OCI-LY7 (cell line): ENCODE measurements around the gene CUX1. TPM values are rescaled to one million over a fixed set of nuclear protein-coding genes. Genes with fewer than 3 reads are reported as not detected.

Experiments used
- BruUV-seq: library from RNA; stranded (reverse); fragments of 400-500 nt; replicated peaks from 2 replicates; lab custom pipeline; 2021; lab: Mats Ljungman, UMichigan
- CTCF ChIA-PET: fragments of 300-600 bp; sonication (Branson Sonifier 250); formaldehyde crosslinking; loops from one replicate; lab custom pipeline; 2022; ENCODE audit warnings: antibody characterized with exemption; ENCODE audit not compliant: unreplicated experiment; lab: Charles Lee
- POLR2A ChIA-PET: fragments of 300-600 bp; sonication (Branson Sonifier 250); formaldehyde crosslinking; loops from one replicate; lab custom pipeline; 2022; ENCODE audit warnings: antibody characterized with exemption; lab: Charles Lee
- DNase-seq: peaks from one replicate; pipeline ENCODE4 v3.0.0-alpha.2; 2015; ENCODE audit warnings: low spot score
- H2AFZ ChIP-seq: fragments of 200-600 bp; sonication (generic), shearing (Covaris generic); 2 replicates; pipeline ENCODE4 v1.6.1; 2014; ENCODE audit warnings: mild to moderate bottlenecking, antibody characterized with exemption, low read length, moderate library complexity
- H3K27ac ChIP-seq: fragments of 200-600 bp; sonication (generic); 2 replicates; pipeline ENCODE4 v1.5.1; 2014; ENCODE audit warnings: mixed run types, low read depth, mild to moderate bottlenecking, moderate library complexity, low read length, inconsistent platforms; ENCODE audit not compliant: poor library complexity, severe bottlenecking
- H3K36me3 ChIP-seq: fragments of 200-600 bp; sonication (generic); 2 replicates; pipeline ENCODE4 v1.6.1; 2014; ENCODE audit warnings: mild to moderate bottlenecking, antibody characterized with exemption, low read length, moderate library complexity, mixed read lengths; ENCODE audit not compliant: insufficient read depth
- H3K4me1 ChIP-seq: fragments of 200-600 bp; sonication (generic); 2 replicates; pipeline ENCODE4 v1.5.1; 2014; ENCODE audit warnings: mild to moderate bottlenecking, low read length; ENCODE audit not compliant: insufficient read depth, poor library complexity, severe bottlenecking
- H3K4me2 ChIP-seq: fragments of 200-600 bp; sonication (generic); 2 replicates; pipeline ENCODE4 v1.6.1; 2014; ENCODE audit warnings: mild to moderate bottlenecking, low read length
- H3K4me3 ChIP-seq: fragments of 200-600 bp; sonication (generic); 2 replicates; pipeline ENCODE4 v1.5.1; 2014; ENCODE audit warnings: mild to moderate bottlenecking, low read depth, low read length; ENCODE audit not compliant: poor library complexity, severe bottlenecking
- H3K79me2 ChIP-seq: fragments of 200-600 bp; sonication (generic); 2 replicates; pipeline ENCODE4 v1.6.1; 2016; ENCODE audit warnings: low read depth, mild to moderate bottlenecking, low read length, moderate library complexity, mixed read lengths; ENCODE audit not compliant: insufficient read depth
- H3K9me2 ChIP-seq: fragments of 200-600 bp; sonication (generic); 2 replicates; pipeline ENCODE4 v1.6.1; 2016; ENCODE audit warnings: mild to moderate bottlenecking, low read length, mixed read lengths; ENCODE audit not compliant: insufficient read depth
- H3K9me3 ChIP-seq: fragments of 200-600 bp; sonication (generic); 2 replicates; pipeline ENCODE4 v1.6.1; 2014; ENCODE audit warnings: mild to moderate bottlenecking, mixed run types, low read length, mixed read lengths
- H4K20me1 ChIP-seq: fragments of 200-600 bp; sonication (generic); 2 replicates; pipeline ENCODE4 v1.6.1; 2014; ENCODE audit warnings: mild to moderate bottlenecking, antibody characterized with exemption, low read length, moderate library complexity, mixed read lengths; ENCODE audit not compliant: insufficient read depth
- EZH2phosphoT487 ChIP-seq: fragments of 200-600 bp; sonication (generic); IDR thresholded peaks from 2 replicates; pipeline ENCODE4 v1.6.1; 2018; ENCODE audit warnings: low read depth, borderline replicate concordance, mild to moderate bottlenecking, mixed run types, antibody characterized with exemption, low read length, moderate library complexity, mixed read lengths
- intact Hi-C: fragments of 100-400 bp; cut with micrococcal nuclease; formaldehyde crosslinking; loops from one replicate; pipeline ENCODE4 v1.10.0; 2022; ENCODE audit not compliant: unreplicated experiment
- total RNA-seq, 2 experiments: library from RNA; depleted of rRNA in 1 of 2; stranded (reverse); fragments of >200 nt in 1 of 2; shearing (Covaris generic) in 1 of 2; gene quantifications; 2 replicates each; pipeline ENCODE4 v1.2.3, GENCODE V29; 2014 to 2022
- TF ChIP-seq, protein P1 (sequence below): fragments of 200-600 bp; sonication (generic); conservative IDR thresholded peaks from 2 replicates; pipeline ENCODE4 v1.5.1; 2014; ENCODE audit warnings: mild to moderate bottlenecking, antibody characterized with exemption, low read length, moderate library complexity, mixed read lengths

Gene CUX1
- total RNA-seq, 2 experiments from 2014 or later = 143 to 199 TPM

DNA sequence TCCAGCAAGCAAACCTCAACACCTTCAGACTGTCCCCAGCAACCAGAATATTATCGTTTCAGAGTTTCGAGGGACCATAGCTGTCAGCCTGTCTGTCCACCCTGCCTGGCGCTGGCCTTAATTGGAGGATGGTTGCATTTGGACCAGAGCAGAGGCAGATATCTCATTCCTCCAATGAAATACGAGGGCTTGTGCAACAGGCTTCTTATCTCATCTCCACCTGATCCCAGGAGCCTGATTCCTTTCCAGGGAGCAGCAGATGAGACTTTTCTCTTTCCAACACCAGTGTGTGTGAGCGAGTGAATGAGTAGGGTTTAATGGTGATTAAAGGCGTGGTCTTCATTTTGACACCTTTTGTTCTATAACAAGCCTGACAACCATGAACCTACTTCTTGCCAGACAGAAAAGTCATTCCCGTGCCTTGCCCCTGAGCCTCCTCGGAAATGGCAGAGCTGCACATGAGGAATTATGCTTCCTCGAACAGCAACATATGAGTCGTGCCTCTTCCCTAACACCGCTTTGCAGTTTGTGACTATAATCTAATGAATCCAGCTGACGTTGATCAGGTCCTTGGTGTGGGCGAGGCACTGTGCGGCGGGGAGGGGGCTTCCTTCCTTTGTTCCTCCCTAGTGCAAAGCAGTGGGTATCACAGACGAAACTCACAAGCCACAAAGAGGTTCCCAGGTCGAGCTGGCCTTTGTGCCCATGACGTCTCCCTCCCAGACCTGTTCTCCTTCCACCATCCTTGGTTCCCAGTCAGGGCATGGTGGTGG, 147.4 kb downstream of the CUX1 start:
- Histone ChIP-seq H3K79me2 (peaks cover 97% of the 10 kb centered on the region), H3K9me2 (no peaks in the 10 kb centered on the region), H3K4me3 (no peak overlapping the region), H3K27ac (no peak overlapping the region), H3K4me1 (peaks cover 41% of the 10 kb centered on the region), H3K36me3 (peaks cover 81% of the 10 kb centered on the region), H4K20me1 (no peaks in the 10 kb centered on the region), H3K4me2 (no peak overlapping the region), H2AFZ (no peak overlapping the region), H3K9me3 (no peaks in the 10 kb centered on the region)
- intact Hi-C loops = no loop called here
- CTCF ChIA-PET = no interaction called here
- POLR2A ChIA-PET = no interaction called here
- TF ChIP-seq, protein P1, sequence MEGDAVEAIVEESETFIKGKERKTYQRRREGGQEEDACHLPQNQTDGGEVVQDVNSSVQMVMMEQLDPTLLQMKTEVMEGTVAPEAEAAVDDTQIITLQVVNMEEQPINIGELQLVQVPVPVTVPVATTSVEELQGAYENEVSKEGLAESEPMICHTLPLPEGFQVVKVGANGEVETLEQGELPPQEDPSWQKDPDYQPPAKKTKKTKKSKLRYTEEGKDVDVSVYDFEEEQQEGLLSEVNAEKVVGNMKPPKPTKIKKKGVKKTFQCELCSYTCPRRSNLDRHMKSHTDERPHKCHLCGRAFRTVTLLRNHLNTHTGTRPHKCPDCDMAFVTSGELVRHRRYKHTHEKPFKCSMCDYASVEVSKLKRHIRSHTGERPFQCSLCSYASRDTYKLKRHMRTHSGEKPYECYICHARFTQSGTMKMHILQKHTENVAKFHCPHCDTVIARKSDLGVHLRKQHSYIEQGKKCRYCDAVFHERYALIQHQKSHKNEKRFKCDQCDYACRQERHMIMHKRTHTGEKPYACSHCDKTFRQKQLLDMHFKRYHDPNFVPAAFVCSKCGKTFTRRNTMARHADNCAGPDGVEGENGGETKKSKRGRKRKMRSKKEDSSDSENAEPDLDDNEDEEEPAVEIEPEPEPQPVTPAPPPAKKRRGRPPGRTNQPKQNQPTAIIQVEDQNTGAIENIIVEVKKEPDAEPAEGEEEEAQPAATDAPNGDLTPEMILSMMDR = no peak
- TF ChIP-seq EZH2phosphoT487 = no peak
- DNase-seq = no peak
- BruUV-seq = no TSS peak

- H2AFZ ChIP-seq = no peak overlapping the region
- peak overlapping the region; percentile 30 for H3K4me3 ChIP-seq
- H3K79me2 ChIP-seq = peaks cover 87% of the 10 kb centered on the region
- no peak for DNase-seq
- H3K4me2 ChIP-seq = peak overlapping the region; percentile 63
- peaks cover 79% of the 10 kb centered on the region for H3K36me3 ChIP-seq
- TF ChIP-seq EZH2phosphoT487 = no peak
- TF ChIP-seq, protein P1 = no peak
- H3K27ac ChIP-seq = peak overlapping the region; percentile 85
- no TSS peak for BruUV-seq
- no peaks in the 10 kb centered on the region for H3K9me3 ChIP-seq
- intact Hi-C loops = no loop called here
- ChIA-PET POLR2A (interaction anchor here (0.7 to 1.2 kb wide), 3 partner anchors 13 to 160 kb away, joined by 3 to 5 read pairs (median 4); no protein-coding TSS in a partner anchor), CTCF (no interaction called here)
- H3K4me1 ChIP-seq = peaks cover 66% of the 10 kb centered on the region
- no peaks in the 10 kb centered on the region for H4K20me1 ChIP-seq
- H3K9me2 ChIP-seq = no peaks in the 10 kb centered on the region
Measured at GRCh38 chr7:101968720-101969466, 151.5 kb downstream of the CUX1 start.
